Body of pancreas (tissue), 4 donors: Measurements from ENCODE around the gene SLC25A13. TPM values are rescaled to one million over a fixed set of nuclear protein-coding genes. Genes with fewer than 3 reads are reported as not detected.

ENCODE experiments used
- ATAC-seq: fragments of 150-250 bp; one replicate; pipeline ENCODE4 v1.9.1; 2016
- DNase-seq, 4 donors: peaks; one replicate each; pipeline ENCODE4 v3.0.0-alpha.2; 2019
- H3K27ac ChIP-seq, 4 donors: fragments of 200-600 bp; sonication (generic); 1 replicate in 3 of 4; 2 replicates in 1 of 4; pipeline versions ENCODE4 v1.5.1 to v1.6.1; 2016 to 2019; ENCODE audit warnings: mild to moderate bottlenecking in 1 of 4, mixed read lengths in 1 of 4, moderate library complexity in 1 of 4
- H3K27me3 ChIP-seq, 2 donors: fragments of 200-600 bp; sonication (generic); one replicate each; pipeline ENCODE4 v1.6.0; 2016; ENCODE audit warnings: mild to moderate bottlenecking in 1 of 2
- H3K36me3 ChIP-seq, 2 donors: fragments of 200-600 bp; sonication (generic); replicated peaks in 1 of 2; 2 replicates each; pipeline ENCODE4 v1.5.1; 2016; ENCODE audit warnings: low read depth in 2 of 2; ENCODE audit not compliant: insufficient read depth in 1 of 2
- H3K4me1 ChIP-seq: fragments of 200-600 bp; sonication (generic); one replicate; pipeline ENCODE4 v1.6.0; 2016
- H3K4me3 ChIP-seq, 2 donors: fragments of 200-600 bp; sonication (generic); 1 replicate in 1 of 2; 2 replicates in 1 of 2; pipeline ENCODE4 v1.5.1; 2016 to 2019
- H3K9me3 ChIP-seq, 3 donors: fragments of 200-600 bp; sonication (generic); 1 replicate in 2 of 3; 2 replicates in 1 of 3; pipeline ENCODE4 v1.5.1; 2016
- POLR2A ChIP-seq, 3 donors: fragments of 450-650 bp; IDR thresholded peaks; one replicate each; pipeline ENCODE4 v1.6.1; 2016; ENCODE audit warnings: antibody characterized with exemption in 3 of 3, mild to moderate bottlenecking in 2 of 3
- WGBS, 2 donors: methylation state at CpG; one replicate each; pipeline ENCODE4 v1.1.5; 2017; 5-methylcytosine and 5-hydroxymethylcytosine counted together
- intact Hi-C: fragments of 100-400 bp; cut with DNase I; formaldehyde crosslinking; loops from one replicate; pipeline ENCODE4 v1.15.1; 2023
- total RNA-seq, 2 donors: library from RNA; depleted of rRNA; stranded (reverse); fragments of >200 nt; gene quantifications; one replicate each; pipeline ENCODE4 v1.1.0, GENCODE V29; 2016
- TF ChIP-seq, protein P1 (sequence below), 7 experiments: fragments of 450-650 bp in 4 of 7; fragments of 200-600 bp in 3 of 7; sonication (generic) in 3 of 7; IDR thresholded peaks; one replicate each; pipeline ENCODE4 v1.5.1; 2016 to 2019; ENCODE audit warnings: antibody characterized with exemption in 7 of 7

SLC25A13 gene
- total RNA-seq, 2 donors from 2014 or later = 9.6 to 20.1 TPM

DNA sequence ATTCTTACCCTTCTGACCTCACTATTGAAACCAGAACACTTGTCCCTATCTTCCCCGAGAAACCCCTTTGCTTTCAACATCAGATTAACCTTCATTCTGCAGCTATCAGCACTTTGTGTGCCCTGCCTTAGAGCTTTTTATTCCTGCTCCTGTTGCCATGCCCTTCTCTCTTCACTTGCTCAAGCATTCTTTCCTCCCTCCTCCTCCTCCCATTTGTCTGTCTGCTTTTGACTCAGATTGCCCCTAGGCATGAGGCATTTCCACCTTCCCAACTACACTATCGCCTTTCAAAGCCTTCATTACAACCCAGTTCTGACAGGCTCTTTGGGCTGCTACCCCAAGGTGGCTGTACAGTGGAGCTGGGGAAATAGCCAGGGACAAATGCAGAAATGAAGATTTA lies 143.3 kb downstream of the SLC25A13 start:
- Histone ChIP-seq H3K27ac (no peak overlapping the region), H3K9me3 (no peaks in the 10 kb centered on the region), H3K4me1 (no peaks in the 10 kb centered on the region), H3K27me3 (no peaks in the 10 kb centered on the region), H3K4me3 (no peak overlapping the region), H3K36me3 (peaks cover 0 to 3% of the 10 kb centered on the region in 2 donors)
- no peak for DNase-seq
- 95 to 98% methylated on average over 2 of the region's 2 CpGs for WGBS, 2 donors
- intact Hi-C loops = no loop called here
- ATAC-seq = no peak
- no peak for TF ChIP-seq POLR2A (IDR thresholded peaks at IDR 0.05)
- TF ChIP-seq, protein P1, sequence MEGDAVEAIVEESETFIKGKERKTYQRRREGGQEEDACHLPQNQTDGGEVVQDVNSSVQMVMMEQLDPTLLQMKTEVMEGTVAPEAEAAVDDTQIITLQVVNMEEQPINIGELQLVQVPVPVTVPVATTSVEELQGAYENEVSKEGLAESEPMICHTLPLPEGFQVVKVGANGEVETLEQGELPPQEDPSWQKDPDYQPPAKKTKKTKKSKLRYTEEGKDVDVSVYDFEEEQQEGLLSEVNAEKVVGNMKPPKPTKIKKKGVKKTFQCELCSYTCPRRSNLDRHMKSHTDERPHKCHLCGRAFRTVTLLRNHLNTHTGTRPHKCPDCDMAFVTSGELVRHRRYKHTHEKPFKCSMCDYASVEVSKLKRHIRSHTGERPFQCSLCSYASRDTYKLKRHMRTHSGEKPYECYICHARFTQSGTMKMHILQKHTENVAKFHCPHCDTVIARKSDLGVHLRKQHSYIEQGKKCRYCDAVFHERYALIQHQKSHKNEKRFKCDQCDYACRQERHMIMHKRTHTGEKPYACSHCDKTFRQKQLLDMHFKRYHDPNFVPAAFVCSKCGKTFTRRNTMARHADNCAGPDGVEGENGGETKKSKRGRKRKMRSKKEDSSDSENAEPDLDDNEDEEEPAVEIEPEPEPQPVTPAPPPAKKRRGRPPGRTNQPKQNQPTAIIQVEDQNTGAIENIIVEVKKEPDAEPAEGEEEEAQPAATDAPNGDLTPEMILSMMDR (IDR thresholded peaks at IDR 0.05) = no peak

- ATAC-seq = no peak
- WGBS, 2 donors = 87 to 90% methylated on average over 3 of the region's 3 CpGs
- TF ChIP-seq POLR2A (IDR thresholded peaks at IDR 0.05) = no peak
- TF ChIP-seq, protein P1 (IDR thresholded peaks at IDR 0.05) = no peak
- H3K27ac ChIP-seq = no peak overlapping the region
- H3K36me3 ChIP-seq = no peaks in the 10 kb centered on the region
- no peaks in the 10 kb centered on the region for H3K4me1 ChIP-seq
- no peaks in the 10 kb centered on the region for H3K9me3 ChIP-seq
- H3K4me3 ChIP-seq = no peak overlapping the region
- intact Hi-C loops = no loop called here
- no peak for DNase-seq
- H3K27me3 ChIP-seq = no peaks in the 10 kb centered on the region
These were observed 144.5 kb downstream of the SLC25A13 start for GRCh38 chr7:96177353-96177752.

GRCh38 chr7:96174812-96175211 lies 147.1 kb downstream of the SLC25A13 start:
- 81% methylated on average over 4 of the region's 4 CpGs for WGBS, 2 donors
- no peaks in the 10 kb centered on the region for H3K4me1 ChIP-seq
- H3K4me3 ChIP-seq = no peak overlapping the region
- H3K36me3 ChIP-seq = peaks cover 0 to 3% of the 10 kb centered on the region in 2 donors
- DNase-seq (no peak), ATAC-seq (no peak)
- H3K27ac ChIP-seq = no peak overlapping the region
- intact Hi-C loops = no loop called here
- no peaks in the 10 kb centered on the region for H3K27me3 ChIP-seq
- H3K9me3 ChIP-seq = no peaks in the 10 kb centered on the region
- TF ChIP-seq POLR2A (IDR thresholded peaks at IDR 0.05) = no peak
- TF ChIP-seq, protein P1 (IDR thresholded peaks at IDR 0.05) = no peak

- intact Hi-C loops = no loop called here
- no peak for DNase-seq
- H3K27me3 ChIP-seq = no peaks in the 10 kb centered on the region
- WGBS, 2 donors = 96 to 99% methylated on average over 3 of the region's 3 CpGs
- no peaks in the 10 kb centered on the region for H3K4me1 ChIP-seq
- H3K27ac ChIP-seq = no peak overlapping the region
- no peaks in the 10 kb centered on the region for H3K9me3 ChIP-seq
- peaks cover 0 to 3% of the 10 kb centered on the region in 2 donors for H3K36me3 ChIP-seq
- ATAC-seq = no peak
- no peak for TF ChIP-seq POLR2A (IDR thresholded peaks at IDR 0.05)
- TF ChIP-seq, protein P1 (IDR thresholded peaks at IDR 0.05) = no peak
- no peak overlapping the region for H3K4me3 ChIP-seq
These were observed 148.1 kb downstream of the SLC25A13 start for GRCh38 chr7:96173781-96174180.

- no peak for DNase-seq
- intact Hi-C loops = no loop called here
- ATAC-seq = no peak
- Histone ChIP-seq H3K4me3 (no peak overlapping the region), H3K36me3 (peaks cover 0 to 3% of the 10 kb centered on the region in 2 donors), H3K27ac (no peak overlapping the region), H3K27me3 (no peaks in the 10 kb centered on the region), H3K4me1 (no peaks in the 10 kb centered on the region), H3K9me3 (no peaks in the 10 kb centered on the region)
- WGBS, 2 donors = 57 to 62% methylated on average over 5 of the region's 5 CpGs
- TF ChIP-seq POLR2A (IDR thresholded peaks at IDR 0.05) = no peak
- TF ChIP-seq, protein P1 (IDR thresholded peaks at IDR 0.05) = no peak
These were observed 152.5 kb downstream of the SLC25A13 start for GRCh38 chr7:96169439-96169838.
